Mesenchymal stem cell (in vitro differentiated cells and primary cell): ENCODE results near the gene USP31.

Source experiments
- DNase-seq: peaks from one replicate; pipeline ENCODE4 v3.0.0-alpha.2; 2013
- H2AFZ ChIP-seq: one replicate; pipeline ENCODE4 v1.6.1; 2013; ENCODE audit warnings: low read depth, mild to moderate bottlenecking, control low read depth, inconsistent platforms, low read length, moderate library complexity
- H2AK5ac ChIP-seq: 2 replicates; pipeline ENCODE4 v1.6.1; 2013; ENCODE audit warnings: low read length, moderate library complexity, mild to moderate bottlenecking, inconsistent platforms; ENCODE audit not compliant: severe bottlenecking
- H2BK120ac ChIP-seq: one replicate; pipeline ENCODE4 v1.6.1; 2013; ENCODE audit warnings: low read depth, mild to moderate bottlenecking, inconsistent platforms, low read length, moderate library complexity
- H2BK12ac ChIP-seq, 2 experiments: one replicate each; pipeline ENCODE4 v1.6.1; 2013; ENCODE audit warnings: inconsistent platforms in 2 of 2, low read length in 2 of 2, mild to moderate bottlenecking in 2 of 2, moderate library complexity in 2 of 2, control low read depth in 1 of 2
- H2BK15ac ChIP-seq: one replicate; pipeline ENCODE4 v1.6.1; 2013; ENCODE audit warnings: mild to moderate bottlenecking, low read depth, inconsistent platforms; ENCODE audit not compliant: poor library complexity, severe bottlenecking
- H2BK5ac ChIP-seq: 2 replicates; pipeline ENCODE4 v1.6.1; 2013; ENCODE audit warnings: low read depth, mild to moderate bottlenecking, low read length, control low read depth, inconsistent platforms; ENCODE audit not compliant: poor library complexity, severe bottlenecking
- H3K14ac ChIP-seq, 2 experiments: one replicate each; pipeline ENCODE4 v1.6.1; 2013; ENCODE audit warnings: inconsistent platforms in 2 of 2, low read length in 2 of 2, control low read depth in 1 of 2, mild to moderate bottlenecking in 1 of 2, moderate library complexity in 1 of 2
- H3K18ac ChIP-seq, 2 experiments: one replicate each; pipeline ENCODE4 v1.6.1; 2013; ENCODE audit warnings: inconsistent platforms in 2 of 2, low read length in 2 of 2, control low read depth in 1 of 2, low read depth in 1 of 2, mild to moderate bottlenecking in 1 of 2
- H3K23ac ChIP-seq, 2 experiments: one replicate each; pipeline ENCODE4 v1.6.1; 2013; ENCODE audit warnings: inconsistent platforms in 2 of 2, low read length in 2 of 2, mild to moderate bottlenecking in 2 of 2, moderate library complexity in 2 of 2, control low read depth in 1 of 2
- H3K27ac ChIP-seq: 2 replicates; pipeline ENCODE4 v1.5.1; 2013; ENCODE audit warnings: mild to moderate bottlenecking, moderate library complexity, low read length, control low read depth, inconsistent platforms; ENCODE audit not compliant: poor library complexity, severe bottlenecking
- H3K27me3 ChIP-seq, 2 experiments: 2 replicates each; pipeline versions ENCODE4 v1.6.1 to v1.7.0; 2013; ENCODE audit warnings: low read length in 2 of 2, mild to moderate bottlenecking in 2 of 2, moderate library complexity in 2 of 2, control low read depth in 1 of 2, inconsistent platforms in 1 of 2; ENCODE audit not compliant: control insufficient read depth in 1 of 2, insufficient read depth in 1 of 2
- H3K36me3 ChIP-seq, 2 experiments: 2 replicates each; pipeline versions ENCODE4 v1.6.1 to v1.7.0; 2013; ENCODE audit warnings: low read length in 2 of 2, control low read depth in 1 of 2, inconsistent platforms in 1 of 2, low read depth in 1 of 2, mild to moderate bottlenecking in 1 of 2; ENCODE audit not compliant: insufficient read depth in 2 of 2, control insufficient read depth in 1 of 2
- H3K4ac ChIP-seq, 2 experiments: one replicate each; pipeline ENCODE4 v1.6.1; 2013; ENCODE audit warnings: inconsistent platforms in 2 of 2, low read length in 2 of 2, mild to moderate bottlenecking in 2 of 2, moderate library complexity in 2 of 2, control low read depth in 1 of 2, low read depth in 1 of 2
- H3K4me1 ChIP-seq: 2 replicates; pipeline ENCODE4 v1.6.1; 2013; ENCODE audit warnings: low read depth, low read length, control low read depth; ENCODE audit not compliant: control insufficient read depth, insufficient read depth
- H3K4me2 ChIP-seq: 2 replicates; pipeline ENCODE4 v1.6.1; 2013; ENCODE audit warnings: low read length, mild to moderate bottlenecking, inconsistent platforms; ENCODE audit not compliant: poor library complexity, severe bottlenecking
- H3K4me3 ChIP-seq, 2 experiments: 2 replicates each; pipeline versions ENCODE4 v1.5.1 to v1.7.0; 2013; ENCODE audit warnings: low read length in 2 of 2, mild to moderate bottlenecking in 2 of 2, control low read depth in 1 of 2, low read depth in 1 of 2; ENCODE audit not compliant: insufficient read depth in 1 of 2
- H3K79me1 ChIP-seq: replicated peaks from 2 replicates; pipeline ENCODE4 v1.6.1; 2013; ENCODE audit warnings: mild to moderate bottlenecking, control low read depth, low read length, inconsistent platforms; ENCODE audit not compliant: poor library complexity, severe bottlenecking
- H3K9ac ChIP-seq: 2 replicates; pipeline ENCODE4 v1.7.0; 2013; ENCODE audit warnings: mild to moderate bottlenecking, low read length, moderate library complexity
- H3K9me3 ChIP-seq: 2 replicates; pipeline ENCODE4 v1.7.0; 2013; ENCODE audit warnings: mild to moderate bottlenecking, low read length; ENCODE audit not compliant: control insufficient read depth
- H4K8ac ChIP-seq: one replicate; pipeline ENCODE4 v1.6.1; 2013; ENCODE audit warnings: inconsistent platforms, mild to moderate bottlenecking, low read length, moderate library complexity
- H4K91ac ChIP-seq: one replicate; pipeline ENCODE4 v1.6.1; 2013; ENCODE audit warnings: mild to moderate bottlenecking, low read length, inconsistent platforms
- WGBS: methylation state at CpG from one replicate; pipeline ENCODE4 v1.1.7; 2013; ENCODE audit warnings: mixed read lengths; 5-methylcytosine and 5-hydroxymethylcytosine counted together

The USP31 gene

GRCh38 chr16:23160082-23160481 is 10.8 kb upstream of the USP31 start:
- H3K36me3 ChIP-seq, result no peaks in the 10 kb centered on the region
- H2BK120ac ChIP-seq, result no peak overlapping the region
- H3K18ac ChIP-seq, result no peak overlapping the region
- H3K9me3 ChIP-seq, result peaks cover under 1% of the 10 kb centered on the region
- no peak overlapping the region for H3K4me2 ChIP-seq
- H2BK5ac ChIP-seq, result no peak overlapping the region
- no peak overlapping the region for H3K4ac ChIP-seq
- no peak overlapping the region for H3K9ac ChIP-seq
- peaks cover 3 to 11% of the 10 kb centered on the region in 2 experiments for H3K27me3 ChIP-seq
- no peak overlapping the region for H2BK15ac ChIP-seq
- H4K8ac ChIP-seq, result no peak overlapping the region
- no peak overlapping the region for H4K91ac ChIP-seq
- no peak overlapping the region for H3K14ac ChIP-seq
- H3K79me1 ChIP-seq, result no peaks in the 10 kb centered on the region
- H3K4me1 ChIP-seq, result no peaks in the 10 kb centered on the region
- 70% methylated on average over 4 of the region's 4 CpGs for WGBS
- H2AFZ ChIP-seq, result no peak overlapping the region
- no peak overlapping the region for H3K4me3 ChIP-seq
- no peak overlapping the region for H3K23ac ChIP-seq
- no peak overlapping the region for H2BK12ac ChIP-seq
- no peak overlapping the region for H3K27ac ChIP-seq
- no peak for DNase-seq
- H2AK5ac ChIP-seq, result no peak overlapping the region

- Histone ChIP-seq H3K4ac (no peak overlapping the region), H2AFZ (no peak overlapping the region), H4K91ac (no peak overlapping the region), H2BK5ac (no peak overlapping the region), H3K14ac (no peak overlapping the region), H3K4me3 (no peak overlapping the region), H3K23ac (no peak overlapping the region), H3K79me1 (no peaks in the 10 kb centered on the region), H2BK15ac (no peak overlapping the region), H4K8ac (no peak overlapping the region), H2AK5ac (no peak overlapping the region), H2BK120ac (no peak overlapping the region), H2BK12ac (no peak overlapping the region), H3K4me2 (no peak overlapping the region), H3K9ac (no peak overlapping the region), H3K36me3 (no peaks in the 10 kb centered on the region), H3K27me3 (peaks cover 3 to 14% of the 10 kb centered on the region in 2 experiments), H3K4me1 (no peaks in the 10 kb centered on the region), H3K9me3 (no peaks in the 10 kb centered on the region), H3K18ac (no peak overlapping the region), H3K27ac (no peak overlapping the region)
- no peak for DNase-seq
- 93% methylated on average over 6 of the region's 6 CpGs for WGBS
Measured at GRCh38 chr16:23158114-23158513, 8.9 kb upstream of the USP31 start.

GRCh38 chr16:23156946-23157460 is 7.8 kb upstream of the USP31 start:
- no peak for DNase-seq
- no peaks in the 10 kb centered on the region for H3K36me3 ChIP-seq
- H3K4me3 ChIP-seq, result no peak overlapping the region
- no peak overlapping the region for H2BK5ac ChIP-seq
- no peak overlapping the region for H3K18ac ChIP-seq
- H3K79me1 ChIP-seq, result no peaks in the 10 kb centered on the region
- no peak overlapping the region for H3K4ac ChIP-seq
- peaks cover 3 to 18% of the 10 kb centered on the region in 2 experiments for H3K27me3 ChIP-seq
- H3K9ac ChIP-seq, result no peak overlapping the region
- no peak overlapping the region for H4K8ac ChIP-seq
- no peak overlapping the region for H2BK120ac ChIP-seq
- no peak overlapping the region for H2AK5ac ChIP-seq
- H3K23ac ChIP-seq, result no peak overlapping the region
- no peak overlapping the region for H3K4me2 ChIP-seq
- H2BK12ac ChIP-seq, result no peak overlapping the region
- no peak overlapping the region for H2BK15ac ChIP-seq
- H4K91ac ChIP-seq, result no peak overlapping the region
- H2AFZ ChIP-seq, result no peak overlapping the region
- no peaks in the 10 kb centered on the region for H3K4me1 ChIP-seq
- H3K14ac ChIP-seq, result no peak overlapping the region
- 57% methylated on average over 1 of the region's 1 CpG for WGBS
- no peaks in the 10 kb centered on the region for H3K9me3 ChIP-seq
- no peak overlapping the region for H3K27ac ChIP-seq

- H2BK5ac ChIP-seq, result no peak overlapping the region
- 77% methylated on average over 3 of the region's 3 CpGs for WGBS
Measured at GRCh38 chr16:23156110-23156509, 6.9 kb upstream of the USP31 start.

More at GRCh38 chr16:23156110-23156509, 6.9 kb upstream of the USP31 start:
- H3K4me2 ChIP-seq, result no peak overlapping the region
- no peak overlapping the region for H3K27ac ChIP-seq
- H2BK12ac ChIP-seq, result no peak overlapping the region
- H3K4me3 ChIP-seq, result no peak overlapping the region
- H3K9me3 ChIP-seq, result no peaks in the 10 kb centered on the region
- no peaks in the 10 kb centered on the region for H3K36me3 ChIP-seq
- no peak overlapping the region for H3K18ac ChIP-seq
- no peaks in the 10 kb centered on the region for H3K79me1 ChIP-seq
- no peak overlapping the region for H2AK5ac ChIP-seq
- H2AFZ ChIP-seq, result no peak overlapping the region
- no peak overlapping the region for H4K8ac ChIP-seq
- no peak overlapping the region for H3K23ac ChIP-seq
- no peak overlapping the region for H2BK15ac ChIP-seq
- no peak overlapping the region for H3K4ac ChIP-seq
- DNase-seq, result no peak
- H3K14ac ChIP-seq, result no peak overlapping the region
- peaks cover 3 to 14% of the 10 kb centered on the region in 2 experiments for H3K27me3 ChIP-seq
- no peak overlapping the region for H3K9ac ChIP-seq
- no peaks in the 10 kb centered on the region for H3K4me1 ChIP-seq
- no peak overlapping the region for H2BK120ac ChIP-seq
- H4K91ac ChIP-seq, result no peak overlapping the region
